Renal pelvis (tissue), 4 donors: Measurements from ENCODE around the gene CEP131. TPM values are rescaled to one million over a fixed set of nuclear protein-coding genes. Genes with fewer than 3 reads are reported as not detected.
"Not testable (repeated sequence)": the region's sequence is repeated elsewhere in the genome, so short reads cannot be mapped to it uniquely, and the experiment has no call there.

Source experiments
- DNase-seq: peaks from one replicate; pipeline ENCODE4 v3.0.0-alpha.2; 2013
- polyA plus RNA-seq, 3 donors: library from polyadenylated mRNA; unstranded; fragments of 120-200 nt; gene quantifications; one replicate each; pipeline ENCODE4 v1.2.1, GENCODE V29; 2013; ENCODE audit not compliant: insufficient read length in 3 of 3

CEP131 gene
- polyA plus RNA-seq, 3 donors = 23.4 to 27.2 (median 25.3) TPM

- DNase-seq = no peak
Observed at GRCh38 chr17:81166033-81166492, 56.7 kb downstream of the CEP131 start, which contains the start of gene AATK. Gene AATK, minus strand, starts transcription at chr17:81166221. Its CDS starts 229 bp downstream, at chr17:81165992.

DNA sequence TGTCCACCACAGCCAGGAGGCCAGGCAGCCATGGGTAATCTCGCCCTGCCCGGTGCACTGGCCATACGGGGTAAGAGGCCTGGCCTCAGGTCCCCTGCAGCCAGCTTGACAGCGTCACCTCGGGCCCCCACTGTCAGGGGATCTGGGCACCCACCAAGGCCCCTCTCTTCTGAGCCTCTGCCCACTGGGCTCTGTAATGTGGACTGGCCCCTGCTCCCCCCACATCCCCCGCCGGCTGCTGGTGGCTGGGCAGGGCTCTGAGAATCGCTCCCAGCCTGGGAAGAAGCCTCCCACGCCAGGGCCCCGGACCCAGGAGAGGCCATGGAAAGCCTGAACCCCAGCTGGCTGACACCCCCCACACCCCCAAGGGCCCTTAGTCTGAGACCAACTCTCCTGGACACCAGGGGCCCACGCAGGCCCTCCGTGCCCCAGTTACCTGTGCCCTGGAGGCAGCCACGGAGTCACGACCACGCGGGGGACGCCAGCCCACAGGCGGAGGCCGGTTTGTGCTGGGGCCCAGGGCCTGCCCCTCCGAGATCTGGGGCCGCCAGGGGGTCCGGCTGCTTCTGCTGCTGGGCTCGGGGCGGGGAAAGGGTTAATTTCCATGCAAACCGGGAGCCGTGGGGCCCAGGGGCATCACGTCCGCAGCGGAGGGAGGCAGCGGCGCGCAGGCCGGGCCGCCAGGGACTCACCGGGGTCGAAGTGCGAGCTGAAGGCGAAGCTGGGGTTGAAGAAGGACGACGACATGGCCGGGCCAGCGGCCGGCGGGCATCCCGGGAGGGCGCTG, 57.3 kb downstream of the CEP131 start, which contains the start of gene PVALEF:
PVALEF (plus strand) TSS at position 262 of the 787 bp plus-strand sequence. CDS start 15,720 bp downstream, outside the sequence.
- no peak for DNase-seq

GRCh38 chr17:81164371-81165245, 58.2 kb downstream of the CEP131 start:
- DNase-seq = no peak

DNA sequence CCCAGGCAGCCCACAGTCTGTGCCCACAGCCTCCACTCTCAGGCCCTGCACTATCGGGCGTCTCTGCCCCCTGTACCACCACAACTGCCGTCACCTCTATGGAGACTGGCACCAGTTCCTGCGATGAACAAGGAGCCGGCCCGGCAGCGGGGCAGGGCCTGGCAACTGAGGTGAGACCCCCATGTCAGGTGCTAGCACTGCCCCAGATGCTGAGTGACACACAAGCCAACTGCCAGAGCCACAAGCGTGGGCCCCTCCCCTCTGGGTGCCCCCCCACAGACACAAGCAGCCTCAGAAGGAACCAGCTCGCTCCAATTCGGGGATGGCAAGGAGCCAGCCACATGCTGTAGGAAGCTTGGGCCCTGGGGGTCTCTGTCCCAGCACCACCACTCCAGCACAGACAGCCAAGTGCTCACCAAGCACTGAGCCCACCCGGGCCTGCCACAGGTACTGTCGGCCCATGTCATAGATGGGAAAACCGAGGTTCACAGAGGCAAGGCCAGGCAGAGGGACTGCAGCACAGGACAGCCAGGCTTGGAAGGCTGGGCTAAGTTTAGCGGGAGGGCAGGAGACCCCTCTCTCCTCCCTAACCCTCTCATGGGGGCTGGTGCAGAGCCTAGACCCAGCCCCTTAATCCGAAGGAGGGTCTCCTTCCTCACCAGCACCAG, 58.9 kb downstream of the CEP131 start:
- DNase-seq = no peak

DNA sequence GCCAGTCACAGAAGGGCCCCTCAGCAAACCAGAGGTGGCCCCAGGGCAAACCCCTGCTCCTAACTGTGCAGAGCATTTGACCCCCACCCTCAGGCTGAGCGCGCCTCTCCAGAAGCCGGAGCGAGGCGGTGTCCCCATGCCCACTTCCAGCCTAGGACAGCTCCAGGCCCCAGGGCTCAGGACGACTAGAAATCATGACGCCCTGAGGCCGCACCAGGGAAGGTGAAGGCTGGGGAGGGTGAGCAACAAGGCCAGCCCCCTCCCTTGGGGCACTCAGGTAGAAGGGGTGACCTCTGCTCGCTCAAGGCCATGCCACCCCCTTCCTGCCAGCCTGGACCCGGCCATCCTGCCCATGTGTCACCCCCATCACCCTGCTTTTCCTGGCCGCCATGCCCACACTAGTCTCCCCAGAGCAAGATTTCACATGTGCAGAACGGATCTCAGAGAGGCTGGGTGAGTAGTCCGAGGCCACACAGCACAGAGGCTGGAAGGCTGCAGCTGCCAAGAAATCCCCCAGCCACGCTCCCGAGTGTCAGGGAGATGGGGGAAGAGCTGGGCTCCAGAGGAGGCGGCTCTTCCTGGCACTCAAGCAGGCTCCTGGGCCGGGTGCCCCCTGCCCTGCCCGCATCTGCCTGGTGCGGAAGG, 59.6 kb downstream of the CEP131 start:
- no peak for DNase-seq

DNA sequence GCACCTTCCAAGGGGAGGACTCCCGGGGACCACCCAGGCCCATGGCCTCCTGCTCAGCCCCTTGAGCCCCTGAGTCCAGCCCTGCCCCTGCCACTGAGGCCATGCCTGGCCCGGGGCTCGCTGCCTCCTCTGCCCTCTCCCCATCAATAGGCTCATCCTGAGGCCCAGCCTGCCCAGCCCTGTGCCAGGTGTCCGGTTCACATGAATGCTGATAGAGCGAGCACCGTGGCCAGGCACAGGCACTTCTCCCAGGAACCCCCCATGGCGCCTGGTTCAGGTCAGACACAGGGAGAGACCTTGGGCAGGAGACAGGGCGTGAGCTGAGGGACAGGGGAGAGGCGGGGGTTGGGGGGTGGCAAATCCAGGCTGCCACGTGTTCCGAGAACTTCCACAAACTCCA, 60.3 kb downstream of the CEP131 start:
- no peak for DNase-seq

DNA sequence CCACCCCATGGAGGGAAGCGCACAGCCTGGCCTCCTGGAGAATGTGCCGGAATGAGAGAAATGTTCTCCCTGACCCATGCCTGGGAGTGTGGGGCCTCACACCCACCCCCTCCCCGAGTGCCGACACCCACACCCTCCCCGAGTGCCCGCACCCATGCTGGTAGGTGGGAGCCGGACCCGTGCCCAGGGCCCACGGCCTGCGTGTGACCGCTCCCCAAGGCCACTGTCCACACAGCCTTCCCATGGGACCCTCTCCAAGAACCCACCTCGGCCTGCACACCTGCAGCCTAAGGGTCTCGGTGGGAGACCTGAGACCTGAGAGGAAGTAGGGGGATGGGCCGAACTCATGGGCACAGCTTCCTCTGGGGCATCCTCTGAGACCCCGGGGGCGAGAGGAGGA, 60.8 kb downstream of the CEP131 start:
- no peak for DNase-seq

DNA sequence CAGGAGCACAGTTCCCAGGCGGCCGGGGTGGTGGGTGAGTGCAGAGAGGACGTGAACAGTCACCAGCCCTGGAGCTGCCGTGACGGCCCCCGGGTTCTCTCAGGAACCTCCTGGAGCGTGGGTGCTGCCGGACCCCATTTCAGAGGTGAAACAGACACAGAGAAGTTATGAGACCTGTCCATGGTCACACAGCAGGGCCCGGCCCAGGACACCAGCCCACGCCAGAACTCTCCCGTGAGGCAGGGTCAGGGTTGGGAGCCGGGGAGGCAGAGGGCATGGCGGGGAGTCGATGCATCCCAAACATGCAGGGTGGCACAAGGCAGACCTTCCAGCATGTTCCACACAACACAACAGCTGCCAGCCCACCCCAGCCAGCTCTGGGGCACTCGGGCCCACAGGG, 61.2 kb downstream of the CEP131 start:
- DNase-seq = no peak

DNA sequence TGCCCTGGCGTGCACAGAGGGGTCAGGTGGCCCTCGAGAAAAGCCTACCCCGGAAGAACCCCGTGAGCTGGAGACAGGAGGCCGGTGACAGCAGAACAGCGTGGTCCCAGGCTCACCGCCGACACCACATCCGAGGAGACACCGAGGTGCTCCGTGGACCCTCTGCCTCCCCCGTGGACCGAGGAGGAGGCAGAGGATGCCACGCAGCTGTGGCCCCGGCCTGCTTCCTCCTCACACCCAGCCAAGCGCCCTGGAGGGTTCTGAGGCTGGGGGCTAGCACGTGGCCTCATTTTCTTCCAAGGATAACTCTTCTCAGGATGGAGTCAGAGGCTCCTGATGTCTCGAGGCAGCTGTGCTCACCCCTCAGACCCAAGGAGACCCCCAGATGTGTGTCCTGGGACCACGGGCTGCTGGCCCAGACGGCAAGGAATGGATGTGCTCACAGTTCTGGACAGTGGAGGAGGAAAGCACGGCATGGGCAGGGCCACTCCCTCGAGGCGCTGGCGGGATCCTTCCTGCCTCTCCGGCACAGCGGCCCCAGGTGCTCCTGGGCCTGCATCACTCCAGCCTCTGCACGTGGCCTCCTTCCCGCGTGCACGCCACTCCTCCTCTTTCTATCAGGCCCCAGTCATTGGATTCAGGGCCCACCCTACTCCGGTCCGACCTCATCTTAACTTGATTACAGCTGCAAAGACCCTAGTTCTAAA, 61.9 kb downstream of the CEP131 start:
- DNase-seq = no peak

GRCh38 chr17:81160306-81160705, 62.5 kb downstream of the CEP131 start:
- DNase-seq = no peak

GRCh38 chr17:81159611-81160265, 63.0 kb downstream of the CEP131 start:
- DNase-seq = no peak

DNA sequence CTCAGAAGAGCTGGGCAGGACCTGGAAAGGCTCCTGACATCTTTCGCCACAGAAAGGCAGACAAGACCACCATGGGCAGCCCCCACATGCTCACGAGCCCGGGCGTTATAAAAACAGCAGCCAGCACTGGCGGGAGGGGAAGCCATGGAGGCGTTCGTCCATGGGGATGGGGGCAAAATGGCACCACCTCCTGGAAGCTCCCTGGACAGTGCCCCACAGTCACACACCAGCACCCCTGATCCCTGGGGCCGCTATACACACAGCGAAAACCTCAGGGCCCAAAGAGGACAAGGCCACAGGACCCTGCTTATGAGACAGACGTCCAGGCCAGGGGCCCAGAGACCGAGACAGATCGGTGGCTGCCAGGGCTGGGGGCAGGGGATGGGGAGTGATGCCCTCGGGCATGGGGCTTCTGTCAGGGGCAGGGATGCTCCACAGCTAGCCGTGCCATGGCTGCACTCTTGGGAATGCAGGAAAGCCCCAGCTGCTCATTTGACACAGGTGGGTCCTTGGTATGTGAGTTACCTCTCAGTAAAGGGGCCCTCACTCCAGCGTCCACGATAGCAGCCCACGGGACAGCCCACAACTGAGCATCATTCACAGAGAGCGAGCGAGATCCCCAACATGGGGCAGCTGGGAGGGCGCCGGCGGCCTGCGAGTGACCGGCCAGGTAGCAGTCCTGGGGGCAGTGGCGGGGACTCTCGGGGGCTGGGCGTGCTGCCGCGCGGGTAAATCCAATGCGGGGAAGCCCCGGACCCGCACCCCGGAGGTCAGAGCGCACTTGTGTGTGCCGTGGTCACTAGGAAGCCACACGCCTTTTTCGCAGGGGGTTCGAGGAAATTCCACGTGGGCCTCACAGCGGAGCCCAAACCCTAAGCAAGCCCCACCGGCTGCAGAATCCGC, 63.8 kb downstream of the CEP131 start:
- no peak for DNase-seq

DNA sequence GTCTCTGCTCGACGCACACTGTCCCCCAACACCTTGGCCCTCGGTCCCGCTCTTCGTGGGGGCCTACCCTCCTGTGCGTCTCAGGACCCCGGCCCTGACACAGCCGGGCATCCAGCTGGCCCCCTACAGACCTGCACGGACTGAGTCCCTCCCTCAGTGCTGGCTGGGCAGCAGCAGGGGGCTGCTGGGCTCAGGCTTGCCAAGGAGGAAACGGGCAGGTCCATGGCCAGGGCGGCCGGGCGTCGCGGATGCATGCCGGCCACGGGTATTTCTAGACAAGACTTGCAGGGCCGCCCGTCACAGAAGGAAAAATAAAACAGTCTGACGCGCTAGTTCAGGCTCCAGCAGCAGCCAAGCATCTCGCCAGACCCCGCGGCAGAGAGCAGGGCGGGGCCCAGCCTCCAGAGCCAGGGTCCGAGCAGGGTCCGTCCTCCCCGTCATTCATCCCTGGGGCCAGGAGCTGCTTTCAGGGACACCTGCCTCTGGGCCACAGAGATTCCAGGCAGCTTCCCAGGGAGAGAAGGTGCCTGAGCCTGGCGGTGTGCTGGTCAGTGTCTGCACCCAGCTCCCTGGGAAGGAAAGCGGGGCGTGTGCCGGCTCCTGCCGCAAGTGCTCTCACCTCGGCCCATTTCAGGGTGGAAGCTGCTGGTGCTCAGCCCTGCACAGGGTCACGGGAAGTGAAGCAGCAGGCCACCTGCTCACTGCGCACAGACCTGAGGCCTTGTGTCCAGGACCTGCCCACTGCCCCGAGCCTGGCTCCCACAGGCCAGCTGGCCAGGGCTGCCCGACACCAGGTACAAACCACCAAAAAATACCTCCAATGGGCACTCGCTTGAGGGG, 64.7 kb downstream of the CEP131 start:
- DNase-seq = no peak

DNA sequence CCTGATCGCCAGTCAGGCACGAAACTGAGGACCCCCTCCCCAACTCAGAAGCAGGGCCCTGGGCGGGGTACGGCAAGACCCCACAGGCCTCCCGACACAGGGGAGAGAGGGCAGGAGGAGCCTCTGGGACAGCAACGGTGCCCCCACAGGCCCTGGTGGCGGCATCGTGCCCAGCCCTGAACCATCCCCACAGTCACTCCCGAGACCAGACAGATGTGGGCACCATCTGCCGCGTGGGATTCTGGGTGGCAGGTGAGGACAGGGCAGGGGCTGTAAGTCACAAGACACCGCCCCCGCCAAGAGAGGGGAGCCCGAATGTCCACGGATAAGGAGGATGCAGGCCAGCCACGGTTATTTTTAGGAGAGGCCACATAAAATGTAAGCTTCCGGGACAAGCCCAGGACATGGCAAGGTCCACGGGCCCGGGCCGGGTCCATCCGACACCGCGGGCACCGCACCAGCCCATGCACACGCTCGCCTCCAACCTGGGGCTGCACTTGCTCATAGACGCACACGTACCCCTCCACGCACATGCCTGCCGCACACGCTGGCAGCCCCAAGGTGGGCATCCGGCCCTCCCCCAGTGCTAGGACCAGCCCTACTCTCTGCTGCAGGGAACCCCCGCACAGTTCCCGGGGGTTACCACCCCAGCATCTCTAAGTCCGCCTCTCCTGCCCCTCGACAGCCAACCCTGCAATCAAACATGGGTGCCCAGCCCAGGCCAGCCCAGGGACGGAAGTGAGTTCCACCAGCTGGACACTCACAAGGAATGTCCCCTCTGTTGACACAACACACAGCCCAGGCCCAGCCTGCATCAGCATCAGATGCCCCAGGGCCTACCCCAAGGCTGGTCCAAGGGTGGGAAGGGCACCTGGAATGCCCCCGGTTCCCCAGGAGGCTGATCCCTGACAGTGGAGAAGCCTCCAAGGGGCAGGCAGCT, 65.6 kb downstream of the CEP131 start:
- DNase-seq = no peak

DNA sequence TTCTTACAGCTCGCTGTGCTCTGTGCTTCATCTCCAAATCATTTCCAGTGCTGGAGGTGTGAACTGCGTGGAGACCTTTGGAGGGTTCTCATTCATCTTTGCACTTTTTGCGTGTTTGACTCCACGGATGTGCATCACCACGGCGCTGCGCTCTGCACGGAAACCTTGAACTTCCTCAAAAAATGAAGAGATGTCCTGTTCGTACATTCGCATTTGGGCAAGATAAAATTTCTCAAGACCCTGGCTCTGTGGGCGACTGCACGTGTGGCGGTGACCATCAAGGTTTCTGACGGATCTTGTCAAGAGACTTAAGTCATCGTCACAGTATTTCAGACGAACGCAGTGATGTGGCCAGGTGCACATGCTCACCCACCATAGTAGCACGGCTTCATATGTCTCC, 67.8 kb downstream of the CEP131 start:
- DNase-seq = no peak

- not testable (repeated sequence) for DNase-seq
Observed at GRCh38 chr17:81154016-81154415, 68.7 kb downstream of the CEP131 start.

- DNase-seq = no peak
Observed at GRCh38 chr17:81153340-81153803, 69.4 kb downstream of the CEP131 start.
